ENCODE measurements around the gene ZHX3. TPM values are rescaled to one million over a fixed set of nuclear protein-coding genes. Genes with fewer than 3 reads are reported as not detected.
A peak's percentile ranks its signal among the peaks of the same experiment; 100 is the strongest.

Gene ZHX3
- total and polyA plus RNA-seq, 9 of the 15 experiments (the other 6 are each of a cell fraction or from before 2014, with no cell fraction given) = 0.80 to 14.6 (median 4.9) TPM

- no peak for TF ChIP-seq ZMIZ1 (IDR thresholded peaks at IDR 0.05; ENCODE audit: low read depth in 2 of 2, low read length in 2 of 2)
- TF ChIP-seq HSF4 (CRISPR knock-in tag; IDR thresholded peaks at IDR 0.05; ENCODE audit: borderline replicate concordance) = no peak
- no peak for TF ChIP-seq HDAC1 (IDR thresholded peaks at IDR 0.05)
- no peak for TF ChIP-seq XRCC3 (IDR thresholded peaks at IDR 0.05)
- no peak for TF ChIP-seq POLR3G (IDR thresholded peaks at IDR 0.05; ENCODE audit: extremely low read depth, insufficient read length, insufficient replicate concordance)
- no peak for TF ChIP-seq HNRNPH1 (optimal IDR thresholded peaks at IDR 0.05; ENCODE audit: low read depth, low read length)
- TF ChIP-seq E2F6 (IDR thresholded peaks at IDR 0.05; ENCODE audit: borderline replicate concordance in 1 of 2, extremely low read depth in 1 of 2, insufficient read depth in 1 of 2, insufficient read length in 1 of 2, low read depth in 1 of 2, low read length in 1 of 2, poor library complexity in 1 of 2, severe bottlenecking in 1 of 2) = peak; percentile 15 to 46
- no peak for TF ChIP-seq SRSF7 (optimal IDR thresholded peaks at IDR 0.05; ENCODE audit: low read depth, low read length)
- TF ChIP-seq RBM39 (optimal IDR thresholded peaks at IDR 0.05; ENCODE audit: low read depth, low read length) = no peak
- TF ChIP-seq ATF1 (CRISPR knock-in tag; IDR thresholded peaks at IDR 0.05) = no peak
- TF ChIP-seq ATF1 (tag; IDR thresholded peaks at IDR 0.05) = peak; percentile 64
- no peak for TF ChIP-seq ZNF431 (CRISPR knock-in tag; IDR thresholded peaks at IDR 0.05)
- TF ChIP-seq MEF2D (tag; conservative IDR thresholded peaks at IDR 0.05; ENCODE audit: low read depth) = no peak
- TF ChIP-seq HNRNPL (IDR thresholded peaks at IDR 0.05; ENCODE audit: low read depth, low read length) = no peak
- TF ChIP-seq MIER1 (IDR thresholded peaks at IDR 0.05; ENCODE audit: low read depth) = no peak
- no peak for TF ChIP-seq JUNB (CRISPR knock-in tag; conservative IDR thresholded peaks at IDR 0.05)
- TF ChIP-seq ZNF140 (CRISPR knock-in tag; IDR thresholded peaks at IDR 0.05) = no peak
- no peak for TF ChIP-seq ZNF347 (CRISPR knock-in tag; IDR thresholded peaks at IDR 0.05; ENCODE audit: low read depth)
- no peak for TF ChIP-seq ZNF212 (CRISPR knock-in tag; IDR thresholded peaks at IDR 0.05)
- no peak for TF ChIP-seq TSC22D4 (tag; IDR thresholded peaks at IDR 0.05)
- TF ChIP-seq PRDM10 (IDR thresholded peaks at IDR 0.05; ENCODE audit: partially characterized antibody) = peak; percentile 77
Observed at GRCh38 chr20:41340327-41341055, 23.0 kb upstream of the ZHX3 start, which contains the start of gene LPIN3 (continued).
